Activated naive CD4-positive, alpha-beta T cell treated with anti-CD3 and anti-CD28 coated beads, Interleukin-2, amount 50 U/mL, for 24 hours (primary cell): ENCODE data around the gene CCDC8.

ENCODE experiments used
- H3K27ac Mint-ChIP-seq: one replicate; pipeline ENCODE4 v1.8.0; 2021; ENCODE audit warnings: mild to moderate bottlenecking, mixed read lengths
- H3K27me3 Mint-ChIP-seq: one replicate; pipeline ENCODE4 v1.8.0; 2021; ENCODE audit warnings: mixed read lengths
- H3K36me3 Mint-ChIP-seq: one replicate; pipeline ENCODE4 v1.8.0; 2021; ENCODE audit warnings: mixed read lengths
- H3K4me1 Mint-ChIP-seq: one replicate; pipeline ENCODE4 v1.8.0; 2021; ENCODE audit warnings: mixed read lengths
- H3K4me3 Mint-ChIP-seq: one replicate; pipeline ENCODE4 v1.8.0; 2021; ENCODE audit warnings: mild to moderate bottlenecking, mixed read lengths
- H3K9me3 Mint-ChIP-seq: one replicate; pipeline ENCODE4 v1.8.0; 2021; ENCODE audit warnings: mixed read lengths

Gene CCDC8

GRCh38 chr19:46413262-46414031 lies at the start of gene CCDC8:
Gene CCDC8, minus strand, starts transcription at chr19:46413564. Its CDS starts 754 bp downstream, at chr19:46412810.
- peaks cover 41% of the 10 kb centered on the region for H3K27me3 Mint-ChIP-seq
- peaks cover 10% of the 10 kb centered on the region for H3K4me1 Mint-ChIP-seq
- H3K4me3 Mint-ChIP-seq, result peak within 1 kb of the TSS; percentile 19
- H3K27ac Mint-ChIP-seq, result no peak within 1 kb of the TSS
- no peaks in the 10 kb centered on the region for H3K9me3 Mint-ChIP-seq
- H3K36me3 Mint-ChIP-seq, result no peaks in the 10 kb centered on the region

GRCh38 chr19:46461537-46461936 lies 48.2 kb upstream of the CCDC8 start:
- Mint-ChIP-seq H3K36me3 (no peaks in the 10 kb centered on the region), H3K27me3 (peaks cover 3% of the 10 kb centered on the region), H3K27ac (no peak overlapping the region), H3K4me3 (no peak overlapping the region), H3K9me3 (no peaks in the 10 kb centered on the region), H3K4me1 (peaks cover 3% of the 10 kb centered on the region)

GRCh38 chr19:46460981-46461380 lies 47.6 kb upstream of the CCDC8 start:
- H3K36me3 Mint-ChIP-seq, result no peaks in the 10 kb centered on the region
- H3K4me1 Mint-ChIP-seq, result no peaks in the 10 kb centered on the region
- no peaks in the 10 kb centered on the region for H3K9me3 Mint-ChIP-seq
- H3K4me3 Mint-ChIP-seq, result no peak overlapping the region
- H3K27ac Mint-ChIP-seq, result no peak overlapping the region
- peaks cover 8% of the 10 kb centered on the region for H3K27me3 Mint-ChIP-seq

- H3K36me3 Mint-ChIP-seq, result no peaks in the 10 kb centered on the region
Observed at GRCh38 chr19:46460055-46460454, 46.7 kb upstream of the CCDC8 start.

GRCh38 chr19:46456930-46457329 lies 43.6 kb upstream of the CCDC8 start:
- no peaks in the 10 kb centered on the region for H3K9me3 Mint-ChIP-seq
- no peaks in the 10 kb centered on the region for H3K36me3 Mint-ChIP-seq
- H3K4me1 Mint-ChIP-seq, result no peaks in the 10 kb centered on the region
- no peak overlapping the region for H3K27ac Mint-ChIP-seq
- H3K4me3 Mint-ChIP-seq, result no peak overlapping the region
- H3K27me3 Mint-ChIP-seq, result peaks cover 8% of the 10 kb centered on the region

More at GRCh38 chr19:46460055-46460454, 46.7 kb upstream of the CCDC8 start:
- peaks cover 8% of the 10 kb centered on the region for H3K27me3 Mint-ChIP-seq
- no peak overlapping the region for H3K27ac Mint-ChIP-seq
- no peaks in the 10 kb centered on the region for H3K9me3 Mint-ChIP-seq
- no peaks in the 10 kb centered on the region for H3K4me1 Mint-ChIP-seq
- H3K4me3 Mint-ChIP-seq, result no peak overlapping the region

GRCh38 chr19:46454244-46454643 lies 40.9 kb upstream of the CCDC8 start:
- Mint-ChIP-seq H3K27me3 (peaks cover 8% of the 10 kb centered on the region), H3K27ac (no peak overlapping the region), H3K4me1 (no peaks in the 10 kb centered on the region), H3K9me3 (peaks cover 4% of the 10 kb centered on the region), H3K4me3 (no peak overlapping the region), H3K36me3 (peaks cover 2% of the 10 kb centered on the region)

- Mint-ChIP-seq H3K4me3 (no peak overlapping the region), H3K27me3 (peaks cover 8% of the 10 kb centered on the region), H3K4me1 (no peaks in the 10 kb centered on the region), H3K36me3 (peaks cover 2% of the 10 kb centered on the region), H3K9me3 (peaks cover 6% of the 10 kb centered on the region), H3K27ac (no peak overlapping the region)
Observed at GRCh38 chr19:46453661-46454060, 40.3 kb upstream of the CCDC8 start.

GRCh38 chr19:46452186-46452585 lies 38.8 kb upstream of the CCDC8 start:
- Mint-ChIP-seq H3K27ac (no peak overlapping the region), H3K9me3 (peaks cover 6% of the 10 kb centered on the region), H3K4me3 (no peak overlapping the region), H3K36me3 (peaks cover 2% of the 10 kb centered on the region), H3K4me1 (no peaks in the 10 kb centered on the region), H3K27me3 (peaks cover 5% of the 10 kb centered on the region)

GRCh38 chr19:46451352-46451751 lies 38.0 kb upstream of the CCDC8 start:
- Mint-ChIP-seq H3K27me3 (peaks cover 4% of the 10 kb centered on the region), H3K36me3 (peaks cover 2% of the 10 kb centered on the region), H3K9me3 (peaks cover 6% of the 10 kb centered on the region), H3K4me3 (no peak overlapping the region), H3K4me1 (no peaks in the 10 kb centered on the region), H3K27ac (no peak overlapping the region)

GRCh38 chr19:46450737-46451136 lies 37.4 kb upstream of the CCDC8 start:
- peaks cover 6% of the 10 kb centered on the region for H3K9me3 Mint-ChIP-seq
- H3K4me1 Mint-ChIP-seq, result no peaks in the 10 kb centered on the region
- no peak overlapping the region for H3K4me3 Mint-ChIP-seq
- H3K27ac Mint-ChIP-seq, result no peak overlapping the region
- H3K27me3 Mint-ChIP-seq, result peaks cover 4% of the 10 kb centered on the region
- H3K36me3 Mint-ChIP-seq, result peaks cover 2% of the 10 kb centered on the region

GRCh38 chr19:46449228-46449627 lies 35.9 kb upstream of the CCDC8 start:
- H3K4me3 Mint-ChIP-seq, result no peak overlapping the region
- no peaks in the 10 kb centered on the region for H3K4me1 Mint-ChIP-seq
- peaks cover 2% of the 10 kb centered on the region for H3K36me3 Mint-ChIP-seq
- peaks cover 6% of the 10 kb centered on the region for H3K9me3 Mint-ChIP-seq
- no peak overlapping the region for H3K27ac Mint-ChIP-seq
- peaks cover 4% of the 10 kb centered on the region for H3K27me3 Mint-ChIP-seq

- Mint-ChIP-seq H3K4me1 (no peaks in the 10 kb centered on the region), H3K4me3 (no peak overlapping the region), H3K36me3 (peaks cover 2% of the 10 kb centered on the region), H3K9me3 (peaks cover 6% of the 10 kb centered on the region), H3K27ac (no peak overlapping the region), H3K27me3 (peaks cover 4% of the 10 kb centered on the region)
Observed at GRCh38 chr19:46448601-46449000, 35.2 kb upstream of the CCDC8 start.

GRCh38 chr19:46447824-46448223 lies 34.5 kb upstream of the CCDC8 start:
- Mint-ChIP-seq H3K36me3 (peaks cover 2% of the 10 kb centered on the region), H3K27me3 (peaks cover 4% of the 10 kb centered on the region), H3K27ac (no peak overlapping the region), H3K9me3 (peaks cover 6% of the 10 kb centered on the region), H3K4me3 (no peak overlapping the region), H3K4me1 (peaks cover 4% of the 10 kb centered on the region)

- Mint-ChIP-seq H3K4me3 (no peak overlapping the region), H3K27me3 (peaks cover 4% of the 10 kb centered on the region), H3K4me1 (peaks cover 5% of the 10 kb centered on the region), H3K9me3 (peaks cover 6% of the 10 kb centered on the region), H3K36me3 (peaks cover 2% of the 10 kb centered on the region), H3K27ac (no peak overlapping the region)
Observed at GRCh38 chr19:46447006-46447405, 33.6 kb upstream of the CCDC8 start.

- Mint-ChIP-seq H3K4me3 (no peak overlapping the region), H3K27ac (no peak overlapping the region), H3K9me3 (peaks cover 6% of the 10 kb centered on the region), H3K4me1 (peaks cover 5% of the 10 kb centered on the region), H3K27me3 (peaks cover 4% of the 10 kb centered on the region), H3K36me3 (peaks cover 2% of the 10 kb centered on the region)
Observed at GRCh38 chr19:46446021-46446420, 32.7 kb upstream of the CCDC8 start.

GRCh38 chr19:46442808-46443450 lies 29.6 kb upstream of the CCDC8 start:
- Mint-ChIP-seq H3K9me3 (no peaks in the 10 kb centered on the region), H3K4me3 (no peak overlapping the region), H3K36me3 (no peaks in the 10 kb centered on the region), H3K27ac (no peak overlapping the region), H3K4me1 (peaks cover 5% of the 10 kb centered on the region), H3K27me3 (peaks cover 4% of the 10 kb centered on the region)
